GM10847 (cell line): ENCODE measurements around the gene LRRC61.
A peak's percentile ranks its signal among the peaks of the same experiment; 100 is the strongest.

ENCODE experiments used
- POLR2A ChIP-seq: IDR thresholded peaks from 2 replicates; pipeline ENCODE4 v1.6.1; 2011; ENCODE audit not compliant: insufficient read length; ENCODE audit errors: extremely low read depth

The LRRC61 gene, protein sequence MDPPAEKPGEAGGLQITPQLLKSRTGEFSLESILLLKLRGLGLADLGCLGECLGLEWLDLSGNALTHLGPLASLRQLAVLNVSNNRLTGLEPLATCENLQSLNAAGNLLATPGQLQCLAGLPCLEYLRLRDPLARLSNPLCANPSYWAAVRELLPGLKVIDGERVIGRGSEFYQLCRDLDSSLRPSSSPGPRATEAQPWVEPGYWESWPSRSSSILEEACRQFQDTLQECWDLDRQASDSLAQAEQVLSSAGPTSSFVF

DNA sequence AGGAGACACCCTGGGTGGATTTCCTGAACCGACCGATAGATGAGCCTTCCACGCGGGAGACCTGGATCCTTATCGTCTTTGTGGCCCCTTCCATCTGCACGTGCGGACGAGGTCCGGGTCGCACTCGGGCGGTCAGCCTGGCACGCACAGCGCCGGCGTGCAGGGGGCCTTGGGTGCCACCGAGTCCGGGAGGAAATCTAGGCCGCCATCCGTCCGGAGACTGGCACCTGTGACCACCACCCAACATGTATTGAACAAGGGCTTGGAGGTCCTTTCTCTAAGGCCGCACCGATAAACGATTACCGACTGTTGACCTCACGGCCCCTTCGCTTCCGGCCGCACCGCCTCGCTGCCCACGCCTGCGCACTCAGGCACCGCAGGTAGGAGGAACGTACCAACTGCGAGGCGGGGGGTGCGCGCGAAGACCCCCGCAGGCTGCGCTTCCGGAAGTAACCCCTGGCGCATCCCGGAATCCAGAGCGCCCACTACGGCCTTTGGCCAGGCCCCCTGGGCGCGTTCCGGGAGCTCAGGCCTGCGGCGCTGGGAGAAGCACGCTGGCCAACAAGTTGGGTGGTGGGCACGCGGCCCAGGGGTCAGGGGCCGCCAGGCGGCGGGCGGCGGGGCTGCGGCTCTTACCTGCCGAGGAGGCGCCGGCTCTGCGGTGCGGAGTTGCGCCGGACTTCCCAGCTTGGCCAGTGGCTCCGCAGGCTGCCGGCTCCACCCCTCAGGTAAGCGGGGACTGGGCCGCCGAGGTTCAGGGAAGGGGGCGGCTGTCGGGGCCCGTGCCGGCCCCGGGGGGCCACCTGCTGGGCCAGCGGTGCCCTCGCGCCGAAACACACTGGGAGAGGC is at the start of gene LRRC61, which contains the start of gene ACTR3C:
Gene LRRC61, plus strand, starts transcription at position 523 of the 849 bp plus-strand sequence. CDS start 13,507 bp downstream, outside the sequence.
Gene ACTR3C, minus strand, starts transcription at position 713 of the 849 bp plus-strand sequence. CDS start 28,249 bp downstream, outside the sequence.
- peak; percentile 52 for TF ChIP-seq POLR2A

DNA sequence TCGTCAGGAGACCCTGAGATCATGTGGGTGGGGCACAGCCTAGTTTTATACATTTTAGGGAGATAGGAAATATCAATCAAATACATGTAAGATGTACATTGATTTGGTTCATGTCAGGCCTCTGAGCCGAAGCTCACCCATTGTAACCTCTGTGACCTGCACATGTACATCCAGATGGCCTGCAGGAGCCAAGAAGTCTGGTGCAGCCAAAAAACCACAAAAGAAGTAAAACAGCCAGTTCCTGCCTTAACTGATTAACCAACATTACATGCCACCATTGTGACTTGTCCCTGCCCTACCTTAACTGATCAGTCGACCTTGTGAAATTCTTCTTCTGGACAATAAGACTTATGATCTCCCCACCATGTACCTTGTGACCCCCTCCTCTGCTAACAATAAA is 16.0 kb upstream of the LRRC61 start:
- TF ChIP-seq POLR2A = no peak

DNA sequence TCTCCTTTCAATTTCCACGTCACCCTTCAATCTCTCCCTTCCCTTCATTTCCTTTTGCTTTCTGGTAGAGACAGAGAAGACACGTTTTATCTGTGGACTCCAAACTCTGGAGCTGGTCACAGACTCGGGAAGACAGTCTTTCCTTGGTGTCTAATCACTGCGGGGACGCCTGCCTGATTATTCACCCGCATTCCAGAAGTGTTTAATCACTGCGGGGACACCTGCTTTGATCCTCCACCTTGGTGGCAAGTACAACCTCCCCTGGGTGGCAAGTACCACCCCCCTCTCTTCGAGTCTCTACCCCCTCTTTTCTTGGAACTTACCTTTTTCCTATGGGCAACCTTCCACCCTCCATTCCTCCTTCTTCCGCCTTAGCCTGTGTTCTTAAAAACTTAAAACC is 15.3 kb upstream of the LRRC61 start:
- no peak for TF ChIP-seq POLR2A

DNA sequence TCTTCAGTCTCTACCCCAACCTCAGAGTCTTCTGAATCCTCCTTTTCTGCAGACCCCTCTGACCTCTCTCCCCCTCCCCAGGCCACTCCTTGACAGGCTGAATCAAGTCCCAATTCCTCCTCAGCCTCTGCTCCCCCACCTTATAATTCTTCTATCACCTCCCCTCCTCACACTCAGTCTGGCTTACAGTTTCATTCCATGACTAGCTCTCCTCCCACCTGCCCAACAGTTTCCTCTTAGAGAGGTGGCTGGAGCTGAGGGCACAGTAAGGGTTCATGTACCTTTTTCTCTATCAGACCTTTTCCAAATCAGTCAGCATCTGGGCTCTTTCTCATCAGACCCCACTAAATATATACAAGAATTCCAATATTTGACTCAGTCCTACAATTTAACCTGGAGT is 14.6 kb upstream of the LRRC61 start:
- no peak for TF ChIP-seq POLR2A

DNA sequence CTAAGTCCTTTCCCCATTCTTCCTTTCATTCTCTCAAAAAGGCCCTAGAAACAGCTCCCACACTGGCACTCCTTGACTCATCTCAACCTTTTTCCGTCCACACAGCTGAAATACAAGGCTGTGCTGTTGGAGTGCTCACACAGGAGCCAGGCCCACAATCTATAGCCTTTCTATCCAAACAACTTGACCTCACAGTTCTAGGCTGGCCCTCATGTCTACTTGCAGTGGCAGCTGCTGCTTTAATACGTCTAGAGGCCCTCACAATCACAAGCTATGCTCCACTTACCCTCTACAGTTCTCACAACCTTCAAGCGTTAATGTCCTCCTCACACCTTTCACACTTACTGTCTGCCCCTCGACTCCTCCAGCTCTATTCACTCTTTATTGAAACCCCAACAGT is 12.0 kb upstream of the LRRC61 start:
- TF ChIP-seq POLR2A = no peak

DNA sequence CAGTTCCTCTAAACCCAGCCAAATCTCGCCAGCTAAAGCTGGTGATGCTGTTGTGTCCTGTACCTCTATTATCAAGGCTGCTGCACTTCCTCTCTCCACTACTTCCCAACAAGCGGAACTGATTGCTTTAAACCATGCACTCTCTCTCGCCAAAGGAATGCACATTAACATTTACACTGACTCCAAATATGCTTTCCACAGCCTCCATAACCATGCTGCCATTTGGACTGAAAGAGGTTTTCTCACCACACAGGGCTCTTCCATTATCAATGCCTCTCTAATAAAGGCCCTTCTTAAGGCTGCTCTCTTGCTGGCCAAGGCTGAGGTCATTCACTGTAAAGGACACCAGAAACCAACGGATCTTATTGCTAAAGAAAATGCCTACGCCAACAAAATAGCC is 11.4 kb upstream of the LRRC61 start:
- TF ChIP-seq POLR2A = no peak

DNA sequence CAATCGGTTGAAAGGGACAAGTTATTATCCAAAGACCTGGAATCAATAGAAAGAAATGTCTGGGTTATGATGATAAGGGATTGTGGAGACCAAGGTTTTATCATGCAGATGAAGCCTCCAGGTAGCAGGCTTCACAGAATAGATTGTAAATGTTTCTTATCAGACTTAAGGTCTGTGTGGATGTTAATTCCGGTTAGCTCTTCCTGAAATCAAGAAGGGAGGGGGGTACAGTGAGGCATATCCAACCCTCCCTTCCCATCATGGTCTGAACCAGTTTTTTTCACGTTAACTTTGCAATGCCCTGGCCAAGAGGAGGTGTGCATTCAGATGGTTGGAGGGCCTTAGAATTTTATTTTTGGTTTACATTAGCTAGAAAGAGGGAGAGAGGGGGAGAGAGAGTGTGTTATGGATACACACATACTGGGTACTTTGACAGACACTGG is 9.8 kb upstream of the LRRC61 start:
- TF ChIP-seq POLR2A = no peak

DNA sequence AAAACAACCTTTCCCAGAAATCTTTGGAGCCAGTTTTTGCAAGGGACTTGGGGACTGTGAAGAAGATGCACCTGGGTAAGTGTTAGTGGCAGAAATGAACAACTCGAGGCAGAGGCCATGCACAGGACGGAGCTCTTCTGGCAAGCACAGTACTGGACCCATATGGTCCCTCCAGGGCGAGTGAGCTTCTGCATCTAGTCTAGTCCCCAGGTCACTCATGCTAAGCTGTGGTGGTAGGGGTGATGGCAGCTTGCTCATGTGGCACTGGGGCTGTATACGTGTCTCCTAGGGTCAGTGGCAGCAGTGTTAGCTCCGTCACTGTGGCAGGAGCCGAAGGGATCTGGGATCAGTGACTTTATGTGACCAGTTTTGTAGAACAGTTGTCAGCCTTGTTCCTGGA is 9.3 kb upstream of the LRRC61 start:
- TF ChIP-seq POLR2A = no peak

DNA sequence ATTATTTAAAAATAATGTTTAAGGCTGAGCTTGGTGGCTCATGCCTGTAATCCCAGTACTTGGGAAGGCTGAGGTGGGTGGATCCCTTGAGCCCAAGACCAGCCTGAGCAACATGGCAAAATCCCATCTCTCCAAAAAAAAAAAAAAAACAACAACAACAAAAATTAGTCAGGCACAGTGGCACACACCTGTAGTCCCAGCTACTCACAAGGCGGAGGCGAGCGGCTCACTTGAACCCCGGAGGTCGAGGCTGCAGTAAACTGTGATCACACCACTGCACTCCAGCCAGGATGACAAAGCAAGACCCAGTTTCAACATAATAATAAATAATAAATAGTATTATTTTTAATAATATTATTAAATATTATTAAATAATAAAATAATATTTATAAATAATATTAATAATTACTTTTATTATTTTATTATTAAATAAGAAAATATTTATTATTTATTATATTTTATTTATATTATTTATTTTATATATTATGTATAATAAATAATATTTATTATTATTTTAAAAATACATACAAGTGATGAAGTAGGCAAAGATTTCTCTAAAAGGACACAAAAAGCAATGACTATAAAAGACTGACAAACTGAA is 8.4 kb upstream of the LRRC61 start:
- TF ChIP-seq POLR2A = no peak

DNA sequence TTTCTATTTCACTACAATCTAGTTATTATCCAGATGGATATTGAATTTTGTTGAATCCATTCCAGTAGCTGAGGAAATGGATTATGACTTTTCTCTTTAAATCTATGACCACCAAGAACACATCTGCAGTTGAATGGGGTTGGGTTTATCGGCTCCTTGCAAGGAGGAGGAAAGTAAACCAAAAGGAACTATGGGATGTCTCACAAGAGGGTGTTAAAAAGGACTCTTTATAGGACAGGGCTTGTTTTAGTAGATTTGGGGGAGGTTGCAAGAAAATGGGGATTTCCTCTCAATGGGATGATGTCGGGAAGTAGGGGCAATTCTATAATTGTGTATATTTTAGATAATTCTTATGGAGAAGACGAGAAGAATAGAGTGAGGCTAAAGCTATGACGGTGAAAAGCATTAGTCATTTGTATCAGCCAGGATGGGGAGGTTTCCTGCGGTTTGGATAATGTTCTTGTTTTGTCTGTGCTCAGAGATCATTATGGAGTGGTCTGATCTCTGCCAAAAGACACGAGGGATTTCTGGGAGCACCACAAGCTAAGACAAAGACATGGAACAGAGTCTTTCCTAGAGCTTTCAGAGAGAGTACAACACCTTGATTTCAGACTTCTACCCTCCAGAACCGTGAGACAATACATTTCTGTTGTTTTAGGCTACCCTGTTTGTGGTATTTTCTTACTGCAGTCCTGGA is 5.3 kb upstream of the LRRC61 start:
- no peak for TF ChIP-seq POLR2A

DNA sequence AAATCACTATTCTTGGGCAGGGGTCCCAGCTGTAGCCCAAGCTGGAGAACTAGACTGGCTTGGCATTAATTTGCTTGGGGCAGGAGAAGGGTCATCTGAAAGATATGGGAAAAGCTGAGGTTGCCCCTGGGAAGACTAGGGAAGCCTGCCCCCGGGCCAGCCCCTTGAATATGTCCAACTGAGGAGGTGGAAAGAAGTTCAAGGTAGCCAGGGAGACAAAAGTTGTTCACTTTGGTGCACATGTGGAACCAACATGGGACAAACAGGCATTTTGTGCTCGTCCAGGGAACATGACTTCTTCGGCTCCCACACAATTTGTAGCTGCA is 1.4 kb upstream of the LRRC61 start:
- TF ChIP-seq POLR2A = no peak

DNA sequence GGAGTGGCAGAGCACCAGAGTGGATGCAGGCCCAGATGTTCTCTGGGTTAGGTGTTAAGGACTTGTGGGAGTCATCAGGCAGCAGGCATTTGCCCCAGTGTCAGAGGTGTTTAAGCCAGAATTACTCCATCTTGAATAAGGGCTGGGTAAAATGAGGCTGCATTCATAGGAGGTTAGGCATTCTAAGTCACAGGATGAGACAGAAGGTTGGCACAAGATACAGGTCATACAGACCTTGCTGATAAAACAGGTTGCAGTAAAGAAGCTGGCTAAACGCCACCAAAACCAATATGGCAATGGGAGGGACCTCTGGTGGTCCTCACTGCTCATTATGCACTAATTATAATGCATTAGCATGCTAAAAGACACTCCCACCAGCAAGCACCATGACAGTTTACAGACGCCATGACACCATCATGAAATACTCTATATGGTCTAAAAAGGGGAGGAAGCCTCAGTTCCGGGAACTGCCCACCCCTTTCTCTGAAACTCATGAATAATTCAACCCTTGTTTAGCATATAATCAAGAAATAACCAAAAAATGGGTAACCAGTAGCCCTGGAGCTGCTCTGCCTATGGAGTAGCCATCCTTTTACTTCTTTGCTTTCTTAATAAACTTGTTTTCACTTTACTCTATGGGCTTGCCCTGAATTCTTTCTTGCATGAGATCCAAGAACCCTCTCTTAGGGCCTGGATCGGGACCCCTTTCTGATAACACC is 882 bp upstream of the LRRC61 start:
- no peak for TF ChIP-seq POLR2A

DNA sequence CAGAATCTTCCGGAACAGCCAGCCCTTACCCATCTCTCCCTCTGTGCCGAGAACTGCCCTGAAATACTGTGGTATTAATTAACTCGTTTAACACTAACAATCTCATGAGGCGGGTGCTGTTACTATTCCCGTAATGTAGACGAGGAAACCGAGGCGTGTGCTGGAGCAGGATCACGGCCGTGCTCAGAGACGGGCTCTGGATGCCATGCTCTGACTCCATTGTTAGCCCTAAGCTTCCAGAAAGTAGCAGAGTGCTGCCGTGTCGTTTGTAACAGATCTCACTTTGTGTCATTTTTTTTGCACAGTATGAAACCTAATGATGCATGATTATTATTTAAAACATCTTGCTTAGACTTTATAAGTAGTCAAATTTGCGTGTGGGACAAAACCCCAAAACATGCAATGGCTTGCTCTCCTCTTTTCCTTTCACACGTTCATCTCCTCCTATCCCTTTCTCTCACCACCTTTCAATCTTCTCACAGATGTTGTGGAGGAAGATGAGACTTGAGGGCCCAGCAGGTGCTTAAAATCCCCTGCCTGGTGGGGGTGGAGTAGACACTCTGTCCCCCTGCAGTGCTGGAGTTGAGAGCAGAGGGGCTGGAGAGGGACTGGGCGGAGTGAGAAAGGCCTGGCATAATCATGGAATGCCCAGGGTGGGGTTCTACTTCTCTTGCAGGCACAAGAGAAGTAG is 672 bp downstream of the LRRC61 start:
- no peak for TF ChIP-seq POLR2A

DNA sequence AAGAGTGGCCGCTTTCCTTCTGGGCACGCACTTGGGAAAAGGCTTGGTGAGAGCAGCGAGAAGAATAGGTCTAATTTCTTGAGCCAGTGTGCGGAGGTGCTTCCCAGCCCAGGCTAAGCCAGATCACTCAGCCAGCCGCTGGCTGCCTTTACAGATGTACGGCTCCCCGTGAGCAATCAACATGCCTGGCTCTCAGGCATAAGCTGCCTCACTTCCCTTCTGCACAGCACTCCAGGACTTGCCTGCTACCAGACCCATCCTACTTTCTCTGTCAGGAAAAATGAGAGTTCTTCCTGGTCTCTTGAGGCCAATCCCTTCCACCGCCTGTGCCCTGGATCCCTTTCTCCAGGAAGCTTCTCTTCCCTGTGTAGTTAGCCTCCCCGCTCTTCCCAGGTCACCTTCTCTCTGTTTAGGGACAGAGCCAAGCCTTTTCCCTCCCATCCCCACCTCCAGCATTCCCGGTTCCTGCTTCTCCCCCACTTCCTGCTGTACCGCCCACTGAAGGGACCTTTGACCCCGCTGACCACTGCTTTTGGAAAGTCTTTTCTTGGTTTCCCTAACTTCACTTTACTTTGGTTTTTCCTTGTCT is 1.3 kb downstream of the LRRC61 start:
- no peak for TF ChIP-seq POLR2A
